Panc1 (cell line): ENCODE data around the gene LRRC4B.

ENCODE experiments used
- POLR2AphosphoS5 ChIP-seq: IDR thresholded peaks from 2 replicates; pipeline ENCODE4 v1.6.1; 2012; ENCODE audit warnings: mild to moderate bottlenecking, low read depth, low read length, moderate library complexity
- TCF7L2 ChIP-seq: IDR thresholded peaks from 2 replicates; pipeline ENCODE4 v1.6.1; 2011; ENCODE audit warnings: mild to moderate bottlenecking, low read depth, low read length, inconsistent platforms
- TF ChIP-seq, protein P1 (sequence below): fragments of 450-650 bp; IDR thresholded peaks from 2 replicates; pipeline ENCODE4 v1.5.1; 2017; ENCODE audit warnings: mild to moderate bottlenecking
- TF ChIP-seq, protein P2 (sequence below), 2 experiments: IDR thresholded peaks; 2 replicates each; pipeline ENCODE4 v1.6.1; 2011 to 2012; ENCODE audit warnings: low read depth in 2 of 2, control low read depth in 1 of 2, low read length in 1 of 2, mild to moderate bottlenecking in 1 of 2, moderate library complexity in 1 of 2; ENCODE audit not compliant: insufficient read depth in 1 of 2

DNA sequence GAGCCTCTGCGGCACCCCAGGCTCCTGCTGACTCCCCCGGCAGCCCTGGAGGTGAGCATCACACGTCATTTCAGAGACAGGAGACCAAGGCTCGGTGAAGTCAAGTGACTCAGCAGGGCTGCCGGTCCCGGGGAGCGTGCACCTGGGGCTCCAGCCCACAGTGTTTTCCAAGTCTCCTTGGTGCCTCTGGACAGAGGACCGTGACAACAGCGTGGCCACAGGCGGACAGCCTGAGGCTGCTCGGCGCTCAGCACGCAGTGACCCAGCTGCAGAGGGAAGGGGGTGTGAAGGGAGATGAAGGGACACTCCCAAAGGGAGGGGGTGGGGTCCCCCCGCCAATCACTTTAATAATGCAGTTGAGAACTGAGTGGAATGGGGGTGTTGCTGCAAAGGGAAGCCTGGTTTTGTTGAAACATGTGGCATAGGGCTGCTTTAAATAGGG, 37.0 kb downstream of the LRRC4B start:
- TF ChIP-seq, protein P1, sequence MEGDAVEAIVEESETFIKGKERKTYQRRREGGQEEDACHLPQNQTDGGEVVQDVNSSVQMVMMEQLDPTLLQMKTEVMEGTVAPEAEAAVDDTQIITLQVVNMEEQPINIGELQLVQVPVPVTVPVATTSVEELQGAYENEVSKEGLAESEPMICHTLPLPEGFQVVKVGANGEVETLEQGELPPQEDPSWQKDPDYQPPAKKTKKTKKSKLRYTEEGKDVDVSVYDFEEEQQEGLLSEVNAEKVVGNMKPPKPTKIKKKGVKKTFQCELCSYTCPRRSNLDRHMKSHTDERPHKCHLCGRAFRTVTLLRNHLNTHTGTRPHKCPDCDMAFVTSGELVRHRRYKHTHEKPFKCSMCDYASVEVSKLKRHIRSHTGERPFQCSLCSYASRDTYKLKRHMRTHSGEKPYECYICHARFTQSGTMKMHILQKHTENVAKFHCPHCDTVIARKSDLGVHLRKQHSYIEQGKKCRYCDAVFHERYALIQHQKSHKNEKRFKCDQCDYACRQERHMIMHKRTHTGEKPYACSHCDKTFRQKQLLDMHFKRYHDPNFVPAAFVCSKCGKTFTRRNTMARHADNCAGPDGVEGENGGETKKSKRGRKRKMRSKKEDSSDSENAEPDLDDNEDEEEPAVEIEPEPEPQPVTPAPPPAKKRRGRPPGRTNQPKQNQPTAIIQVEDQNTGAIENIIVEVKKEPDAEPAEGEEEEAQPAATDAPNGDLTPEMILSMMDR = no peak
- TF ChIP-seq, protein P2, sequence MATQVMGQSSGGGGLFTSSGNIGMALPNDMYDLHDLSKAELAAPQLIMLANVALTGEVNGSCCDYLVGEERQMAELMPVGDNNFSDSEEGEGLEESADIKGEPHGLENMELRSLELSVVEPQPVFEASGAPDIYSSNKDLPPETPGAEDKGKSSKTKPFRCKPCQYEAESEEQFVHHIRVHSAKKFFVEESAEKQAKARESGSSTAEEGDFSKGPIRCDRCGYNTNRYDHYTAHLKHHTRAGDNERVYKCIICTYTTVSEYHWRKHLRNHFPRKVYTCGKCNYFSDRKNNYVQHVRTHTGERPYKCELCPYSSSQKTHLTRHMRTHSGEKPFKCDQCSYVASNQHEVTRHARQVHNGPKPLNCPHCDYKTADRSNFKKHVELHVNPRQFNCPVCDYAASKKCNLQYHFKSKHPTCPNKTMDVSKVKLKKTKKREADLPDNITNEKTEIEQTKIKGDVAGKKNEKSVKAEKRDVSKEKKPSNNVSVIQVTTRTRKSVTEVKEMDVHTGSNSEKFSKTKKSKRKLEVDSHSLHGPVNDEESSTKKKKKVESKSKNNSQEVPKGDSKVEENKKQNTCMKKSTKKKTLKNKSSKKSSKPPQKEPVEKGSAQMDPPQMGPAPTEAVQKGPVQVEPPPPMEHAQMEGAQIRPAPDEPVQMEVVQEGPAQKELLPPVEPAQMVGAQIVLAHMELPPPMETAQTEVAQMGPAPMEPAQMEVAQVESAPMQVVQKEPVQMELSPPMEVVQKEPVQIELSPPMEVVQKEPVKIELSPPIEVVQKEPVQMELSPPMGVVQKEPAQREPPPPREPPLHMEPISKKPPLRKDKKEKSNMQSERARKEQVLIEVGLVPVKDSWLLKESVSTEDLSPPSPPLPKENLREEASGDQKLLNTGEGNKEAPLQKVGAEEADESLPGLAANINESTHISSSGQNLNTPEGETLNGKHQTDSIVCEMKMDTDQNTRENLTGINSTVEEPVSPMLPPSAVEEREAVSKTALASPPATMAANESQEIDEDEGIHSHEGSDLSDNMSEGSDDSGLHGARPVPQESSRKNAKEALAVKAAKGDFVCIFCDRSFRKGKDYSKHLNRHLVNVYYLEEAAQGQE (IDR thresholded peaks at IDR 0.05; ENCODE audit: insufficient read depth in 1 of 2, low read depth in 2 of 2, low read length in 1 of 2) = no peak
- TF ChIP-seq TCF7L2 (no peak), POLR2AphosphoS5 (no peak)
